ENCODE data around the gene SH3RF1.

Gene SH3RF1

GRCh38 chr4:169233691-169234090, 37.1 kb downstream of the SH3RF1 start:
- Histone ChIP-seq H3K4me1 (ENCODE audit: insufficient read depth, low read length) (peaks cover 7% of the 10 kb centered on the region), H3K36me3 (ENCODE audit: insufficient read depth, low read length) (no peaks in the 10 kb centered on the region), H3K9ac (ENCODE audit: low read depth, low read length) (no peak overlapping the region), H3K9me3 (ENCODE audit: control insufficient read depth, insufficient read depth, low read length) (no peaks in the 10 kb centered on the region)

GRCh38 chr4:169231647-169232262, 39.0 kb downstream of the SH3RF1 start:
- Histone ChIP-seq H3K9ac (ENCODE audit: low read depth, low read length) (no peak overlapping the region), H3K4me1 (ENCODE audit: insufficient read depth, low read length) (peaks cover 7% of the 10 kb centered on the region), H3K36me3 (ENCODE audit: insufficient read depth, low read length) (no peaks in the 10 kb centered on the region), H3K9me3 (ENCODE audit: control insufficient read depth, insufficient read depth, low read length) (no peaks in the 10 kb centered on the region)

- H3K4me1 ChIP-seq (ENCODE audit: insufficient read depth, low read length), result peaks cover 22% of the 10 kb centered on the region
- no peaks in the 10 kb centered on the region for H3K36me3 ChIP-seq (ENCODE audit: insufficient read depth, low read length)
- no peaks in the 10 kb centered on the region for H3K9me3 ChIP-seq (ENCODE audit: control insufficient read depth, insufficient read depth, low read length)
These were observed 41.2 kb downstream of the SH3RF1 start for GRCh38 chr4:169229571-169230028.

GRCh38 chr4:169228076-169228475, 42.7 kb downstream of the SH3RF1 start:
- Histone ChIP-seq H3K4me1 (ENCODE audit: insufficient read depth, low read length) (peaks cover 15% of the 10 kb centered on the region), H3K9ac (ENCODE audit: low read depth, low read length) (no peak overlapping the region), H3K9me3 (ENCODE audit: control insufficient read depth, insufficient read depth, low read length) (no peaks in the 10 kb centered on the region), H3K36me3 (ENCODE audit: insufficient read depth, low read length) (no peaks in the 10 kb centered on the region)

More at GRCh38 chr4:169229571-169230028, 41.2 kb downstream of the SH3RF1 start:
- no peak overlapping the region for H3K9ac ChIP-seq (ENCODE audit: low read depth, low read length)

- H3K9ac ChIP-seq (ENCODE audit: low read depth, low read length), result no peak overlapping the region
- no peaks in the 10 kb centered on the region for H3K9me3 ChIP-seq (ENCODE audit: control insufficient read depth, insufficient read depth, low read length)
These were observed 44.2 kb downstream of the SH3RF1 start for GRCh38 chr4:169226565-169226964.

GRCh38 chr4:169225812-169226211, 44.9 kb downstream of the SH3RF1 start:
- Histone ChIP-seq H3K4me1 (ENCODE audit: insufficient read depth, low read length) (peaks cover 15% of the 10 kb centered on the region), H3K9ac (ENCODE audit: low read depth, low read length) (no peak overlapping the region), H3K36me3 (ENCODE audit: insufficient read depth, low read length) (no peaks in the 10 kb centered on the region), H3K9me3 (ENCODE audit: control insufficient read depth, insufficient read depth, low read length) (no peaks in the 10 kb centered on the region)

More at GRCh38 chr4:169226565-169226964, 44.2 kb downstream of the SH3RF1 start:
- Histone ChIP-seq H3K36me3 (ENCODE audit: insufficient read depth, low read length) (no peaks in the 10 kb centered on the region), H3K4me1 (ENCODE audit: insufficient read depth, low read length) (peaks cover 15% of the 10 kb centered on the region)

GRCh38 chr4:169225058-169225751, 45.6 kb downstream of the SH3RF1 start:
- no peaks in the 10 kb centered on the region for H3K36me3 ChIP-seq (ENCODE audit: insufficient read depth, low read length)
- no peak overlapping the region for H3K9ac ChIP-seq (ENCODE audit: low read depth, low read length)
- H3K4me1 ChIP-seq (ENCODE audit: insufficient read depth, low read length), result peaks cover 15% of the 10 kb centered on the region
- H3K9me3 ChIP-seq (ENCODE audit: control insufficient read depth, insufficient read depth, low read length), result no peaks in the 10 kb centered on the region

GRCh38 chr4:169222761-169223160, 48.0 kb downstream of the SH3RF1 start:
- H3K4me1 ChIP-seq (ENCODE audit: insufficient read depth, low read length), result peaks cover 15% of the 10 kb centered on the region
- no peaks in the 10 kb centered on the region for H3K36me3 ChIP-seq (ENCODE audit: insufficient read depth, low read length)
- H3K9me3 ChIP-seq (ENCODE audit: control insufficient read depth, insufficient read depth, low read length), result no peaks in the 10 kb centered on the region
- no peak overlapping the region for H3K9ac ChIP-seq (ENCODE audit: low read depth, low read length)

GRCh38 chr4:169221662-169222061, 49.1 kb downstream of the SH3RF1 start:
- H3K9me3 ChIP-seq (ENCODE audit: control insufficient read depth, insufficient read depth, low read length), result no peaks in the 10 kb centered on the region
- H3K9ac ChIP-seq (ENCODE audit: low read depth, low read length), result no peak overlapping the region
- H3K4me1 ChIP-seq (ENCODE audit: insufficient read depth, low read length), result peaks cover 15% of the 10 kb centered on the region
- H3K36me3 ChIP-seq (ENCODE audit: insufficient read depth, low read length), result no peaks in the 10 kb centered on the region

GRCh38 chr4:169220854-169221411, 49.8 kb downstream of the SH3RF1 start:
- Histone ChIP-seq H3K9me3 (ENCODE audit: control insufficient read depth, insufficient read depth, low read length) (no peaks in the 10 kb centered on the region), H3K36me3 (ENCODE audit: insufficient read depth, low read length) (no peaks in the 10 kb centered on the region), H3K9ac (ENCODE audit: low read depth, low read length) (no peak overlapping the region), H3K4me1 (ENCODE audit: insufficient read depth, low read length) (peaks cover 11% of the 10 kb centered on the region)

GRCh38 chr4:169220447-169220846, 50.3 kb downstream of the SH3RF1 start:
- H3K9me3 ChIP-seq (ENCODE audit: control insufficient read depth, insufficient read depth, low read length), result no peaks in the 10 kb centered on the region; the same call in 1 of the 2 replicates
- H3K9ac ChIP-seq (ENCODE audit: low read depth, low read length), result no peak overlapping the region
- no peaks in the 10 kb centered on the region for H3K36me3 ChIP-seq (ENCODE audit: insufficient read depth, low read length)
- peaks cover 6% of the 10 kb centered on the region for H3K4me1 ChIP-seq (ENCODE audit: insufficient read depth, low read length)

GRCh38 chr4:169219440-169219839, 51.3 kb downstream of the SH3RF1 start:
- Histone ChIP-seq H3K36me3 (ENCODE audit: insufficient read depth, low read length) (no peaks in the 10 kb centered on the region), H3K4me1 (ENCODE audit: insufficient read depth, low read length) (no peaks in the 10 kb centered on the region), H3K9ac (ENCODE audit: low read depth, low read length) (no peak overlapping the region), H3K9me3 (ENCODE audit: control insufficient read depth, insufficient read depth, low read length) (peaks cover under 1% of the 10 kb centered on the region)

- no peak overlapping the region for H3K9ac ChIP-seq (ENCODE audit: low read depth, low read length)
- H3K4me1 ChIP-seq (ENCODE audit: insufficient read depth, low read length), result no peaks in the 10 kb centered on the region
- no peaks in the 10 kb centered on the region for H3K36me3 ChIP-seq (ENCODE audit: insufficient read depth, low read length)
- H3K9me3 ChIP-seq (ENCODE audit: control insufficient read depth, insufficient read depth, low read length), result peaks cover 6% of the 10 kb centered on the region
These were observed 55.1 kb downstream of the SH3RF1 start for GRCh38 chr4:169215656-169216055.

- H3K9ac ChIP-seq (ENCODE audit: low read depth, low read length), result no peak overlapping the region
- H3K9me3 ChIP-seq (ENCODE audit: control insufficient read depth, insufficient read depth, low read length), result peaks cover 6% of the 10 kb centered on the region
- H3K36me3 ChIP-seq (ENCODE audit: insufficient read depth, low read length), result no peaks in the 10 kb centered on the region
- H3K4me1 ChIP-seq (ENCODE audit: insufficient read depth, low read length), result peaks cover 6% of the 10 kb centered on the region
These were observed 57.8 kb downstream of the SH3RF1 start for GRCh38 chr4:169212981-169213380.
